NOMO-1 treated with DMSO at 0.1 percent for 48 hours (cell line): ENCODE data around the gene PCDHA5.
"Not testable (repeated sequence)": the region's sequence is repeated elsewhere in the genome, so short reads cannot be mapped to it uniquely, and the experiment has no call there.

Experiments used
- DNase-seq: peaks from one replicate; lab custom pipeline; 2025; ENCODE audit not compliant: unreplicated experiment; lab: John Stamatoyannopoulos, UW

Gene PCDHA5

DNA sequence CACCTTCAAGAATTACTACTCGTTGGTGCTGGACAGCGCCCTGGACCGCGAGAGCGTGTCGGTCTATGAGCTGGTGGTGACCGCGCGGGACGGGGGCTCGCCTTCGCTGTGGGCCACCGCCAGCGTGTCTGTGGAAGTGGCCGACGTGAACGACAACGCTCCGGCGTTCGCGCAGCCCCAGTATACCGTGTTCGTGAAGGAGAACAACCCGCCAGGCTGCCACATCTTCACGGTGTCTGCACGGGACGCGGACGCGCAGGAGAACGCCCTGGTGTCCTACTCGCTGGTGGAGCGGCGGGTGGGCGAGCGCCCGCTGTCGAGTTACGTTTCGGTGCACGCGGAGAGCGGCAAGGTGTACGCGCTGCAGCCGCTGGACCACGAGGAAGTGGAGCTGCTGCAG lies 1.6 kb downstream of the PCDHA5 start:
- not testable (repeated sequence) for DNase-seq

DNA sequence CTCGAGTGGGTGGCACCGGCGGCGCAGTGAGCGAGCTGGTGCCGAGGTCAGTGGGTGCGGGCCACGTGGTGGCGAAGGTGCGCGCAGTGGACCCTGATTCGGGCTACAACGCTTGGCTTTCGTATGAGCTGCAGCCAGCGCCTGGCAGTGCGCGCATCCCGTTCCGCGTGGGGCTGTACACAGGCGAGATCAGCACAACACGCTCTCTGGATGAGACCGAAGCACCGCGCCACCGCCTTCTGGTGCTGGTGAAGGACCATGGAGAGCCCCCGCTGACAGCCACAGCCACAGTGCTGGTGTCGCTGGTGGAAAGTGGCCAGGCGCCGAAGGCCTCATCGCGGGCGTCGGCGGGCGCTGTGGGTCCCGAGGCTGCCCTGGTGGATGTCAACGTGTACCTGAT lies 2.1 kb downstream of the PCDHA5 start:
- no peak for DNase-seq

DNA sequence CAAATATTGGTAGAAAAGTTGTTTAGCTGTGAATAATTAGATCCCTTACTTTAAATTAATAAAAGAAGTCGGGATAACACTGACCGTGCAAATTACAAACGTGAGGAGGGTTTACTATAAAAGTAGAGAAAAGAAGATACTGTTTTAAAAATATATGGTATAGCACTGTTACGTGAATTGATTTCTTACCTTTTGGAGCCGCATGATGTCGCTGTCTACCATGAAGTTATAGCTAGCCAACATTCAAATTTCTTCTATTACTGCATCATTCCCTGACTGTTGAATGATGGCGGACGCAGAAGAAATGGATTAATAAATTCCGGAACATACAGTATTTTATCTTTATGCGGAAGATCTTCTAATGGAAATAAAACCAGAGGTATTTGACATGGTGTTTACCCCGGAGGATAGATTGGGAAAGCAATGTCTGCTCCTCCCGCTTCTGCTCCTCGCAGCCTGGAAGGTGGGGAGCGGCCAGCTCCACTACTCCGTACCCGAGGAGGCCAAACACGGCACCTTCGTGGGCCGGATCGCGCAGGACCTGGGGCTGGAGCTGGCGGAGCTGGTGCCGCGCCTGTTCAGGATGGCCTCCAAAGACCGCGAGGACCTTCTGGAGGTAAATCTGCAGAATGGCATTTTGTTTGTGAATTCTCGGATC lies 6.4 kb downstream of the PCDHA5 start, which contains the start of gene PCDHA6:
Gene PCDHA6 (plus strand): TSS at position 257 of the 658 bp plus-strand sequence. CDS start 132 bp downstream, at position 389.
- no peak for DNase-seq

DNA sequence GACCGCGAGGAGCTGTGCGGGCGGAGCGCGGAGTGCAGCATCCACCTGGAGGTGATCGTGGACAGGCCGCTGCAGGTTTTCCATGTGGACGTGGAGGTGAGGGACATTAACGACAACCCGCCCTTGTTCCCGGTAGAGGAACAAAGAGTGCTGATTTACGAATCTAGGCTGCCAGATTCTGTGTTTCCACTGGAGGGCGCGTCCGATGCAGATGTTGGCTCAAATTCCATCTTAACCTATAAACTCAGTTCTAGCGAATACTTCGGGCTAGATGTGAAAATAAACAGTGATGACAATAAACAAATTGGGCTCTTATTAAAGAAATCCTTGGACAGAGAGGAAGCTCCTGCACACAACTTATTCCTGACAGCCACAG lies 6.9 kb downstream of the PCDHA5 start:
- DNase-seq: no peak

DNA sequence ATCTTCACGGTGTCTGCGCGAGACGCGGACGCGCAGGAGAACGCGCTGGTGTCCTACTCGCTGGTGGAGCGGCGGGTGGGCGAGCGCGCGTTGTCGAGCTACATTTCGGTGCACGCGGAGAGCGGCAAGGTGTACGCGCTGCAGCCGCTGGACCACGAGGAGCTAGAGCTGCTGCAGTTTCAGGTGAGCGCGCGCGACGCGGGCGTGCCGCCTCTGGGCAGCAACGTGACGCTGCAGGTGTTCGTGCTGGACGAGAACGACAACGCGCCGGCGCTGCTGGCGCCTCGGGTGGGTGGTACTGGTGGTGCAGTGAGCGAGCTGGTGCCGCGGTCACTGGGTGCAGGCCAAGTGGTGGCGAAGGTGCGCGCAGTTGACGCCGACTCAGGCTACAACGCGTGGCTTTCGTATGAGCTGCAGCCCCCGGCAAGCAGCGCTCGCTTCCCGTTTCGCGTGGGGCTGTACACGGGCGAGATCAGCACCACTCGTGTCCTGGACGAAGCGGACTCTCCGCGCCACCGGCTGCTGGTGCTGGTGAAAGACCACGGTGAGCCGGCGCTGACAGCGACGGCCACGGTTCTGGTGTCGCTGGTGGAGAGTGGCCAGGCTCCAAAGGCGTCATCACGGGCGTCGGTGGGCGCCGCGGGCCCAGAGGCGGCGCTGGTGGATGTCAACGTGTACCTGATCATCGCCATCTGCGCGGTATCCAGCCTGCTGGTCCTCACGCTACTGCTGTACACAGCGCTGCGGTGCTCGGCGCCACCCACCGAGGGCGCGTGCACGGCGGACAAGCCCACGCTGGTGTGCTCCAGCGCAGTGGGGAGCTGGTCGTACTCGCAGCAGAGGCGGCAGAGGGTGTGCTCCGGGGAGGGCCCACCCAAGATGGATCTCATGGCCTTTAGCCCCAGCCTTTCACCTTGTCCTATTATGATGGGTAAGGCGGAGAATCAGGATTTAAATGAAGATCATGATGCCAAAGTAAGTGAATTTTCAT lies 8.4 kb downstream of the PCDHA5 start:
- DNase-seq: not testable (repeated sequence)

DNA sequence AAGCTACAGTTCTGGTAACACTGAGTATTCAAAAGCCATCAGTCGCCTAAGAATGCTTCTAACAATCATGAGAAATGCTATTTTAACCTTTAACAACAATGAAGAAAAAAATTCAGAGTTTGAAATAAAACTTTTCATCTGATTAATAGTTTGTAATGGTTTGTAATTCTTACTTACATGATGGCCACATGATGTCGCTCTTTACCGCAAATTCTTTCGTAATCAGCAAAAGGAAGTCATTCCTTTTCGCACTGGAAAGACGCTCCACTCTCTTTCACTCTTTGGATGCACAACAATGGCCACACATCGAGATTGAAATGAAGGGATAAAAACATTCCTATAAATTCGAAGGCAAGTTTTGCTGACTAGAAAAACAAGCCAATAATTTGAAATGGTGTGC lies 12.6 kb downstream of the PCDHA5 start, which contains the start of gene PCDHA7:
Gene PCDHA7 (plus strand): TSS at position 277 of the 400 bp plus-strand sequence. CDS start 115 bp downstream, at position 392.
- DNase-seq: no peak

DNA sequence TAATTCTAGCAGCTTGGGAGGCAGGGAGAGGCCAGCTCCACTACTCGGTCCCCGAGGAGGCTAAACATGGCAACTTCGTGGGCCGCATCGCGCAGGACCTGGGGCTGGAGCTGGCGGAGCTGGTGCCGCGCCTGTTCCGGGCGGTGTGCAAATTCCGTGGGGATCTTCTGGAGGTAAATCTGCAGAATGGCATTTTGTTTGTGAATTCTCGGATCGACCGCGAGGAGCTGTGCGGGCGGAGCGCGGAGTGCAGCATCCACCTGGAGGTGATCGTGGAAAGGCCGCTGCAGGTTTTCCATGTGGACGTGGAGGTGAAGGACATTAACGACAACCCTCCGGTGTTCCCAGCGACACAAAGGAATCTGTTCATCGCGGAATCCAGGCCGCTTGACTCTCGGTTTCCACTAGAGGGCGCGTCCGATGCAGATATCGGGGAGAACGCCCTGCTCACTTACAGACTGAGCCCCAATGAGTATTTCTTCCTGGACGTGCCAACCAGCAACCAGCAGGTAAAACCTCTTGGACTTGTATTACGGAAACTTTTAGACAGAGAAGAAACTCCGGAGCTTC lies 13.1 kb downstream of the PCDHA5 start:
- DNase-seq: not testable (repeated sequence)

DNA sequence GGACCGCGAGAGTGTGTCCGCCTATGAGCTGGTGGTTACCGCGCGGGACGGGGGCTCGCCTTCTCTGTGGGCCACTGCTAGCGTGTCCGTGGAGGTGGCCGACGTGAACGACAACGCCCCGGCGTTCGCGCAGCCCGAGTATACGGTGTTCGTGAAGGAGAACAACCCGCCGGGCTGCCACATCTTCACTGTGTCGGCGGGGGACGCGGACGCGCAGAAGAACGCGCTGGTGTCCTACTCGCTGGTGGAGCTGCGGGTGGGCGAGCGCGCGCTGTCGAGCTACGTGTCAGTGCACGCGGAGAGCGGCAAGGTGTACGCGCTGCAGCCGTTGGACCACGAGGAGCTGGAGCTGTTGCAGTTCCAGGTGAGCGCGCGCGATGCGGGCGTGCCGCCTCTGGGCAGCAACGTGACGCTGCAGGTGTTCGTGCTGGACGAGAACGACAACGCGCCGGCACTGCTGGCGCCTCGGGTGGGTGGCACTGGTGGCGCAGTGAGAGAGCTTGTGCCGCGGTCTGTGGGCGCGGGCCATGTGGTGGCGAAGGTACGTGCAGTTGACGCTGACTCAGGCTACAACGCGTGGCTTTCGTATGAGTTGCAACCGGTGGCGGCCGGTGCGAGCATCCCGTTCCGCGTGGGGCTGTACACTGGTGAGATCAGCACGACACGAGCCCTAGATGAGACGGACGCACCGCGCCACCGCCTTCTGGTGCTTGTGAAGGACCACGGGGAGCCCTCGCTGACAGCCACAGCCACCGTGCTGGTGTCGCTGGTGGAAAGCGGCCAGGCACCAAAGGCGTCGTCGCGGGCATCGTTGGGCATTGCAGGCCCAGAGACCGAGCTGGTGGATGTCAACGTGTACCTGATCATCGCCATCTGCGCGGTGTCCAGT lies 14.5 kb downstream of the PCDHA5 start:
- DNase-seq: no peak

DNA sequence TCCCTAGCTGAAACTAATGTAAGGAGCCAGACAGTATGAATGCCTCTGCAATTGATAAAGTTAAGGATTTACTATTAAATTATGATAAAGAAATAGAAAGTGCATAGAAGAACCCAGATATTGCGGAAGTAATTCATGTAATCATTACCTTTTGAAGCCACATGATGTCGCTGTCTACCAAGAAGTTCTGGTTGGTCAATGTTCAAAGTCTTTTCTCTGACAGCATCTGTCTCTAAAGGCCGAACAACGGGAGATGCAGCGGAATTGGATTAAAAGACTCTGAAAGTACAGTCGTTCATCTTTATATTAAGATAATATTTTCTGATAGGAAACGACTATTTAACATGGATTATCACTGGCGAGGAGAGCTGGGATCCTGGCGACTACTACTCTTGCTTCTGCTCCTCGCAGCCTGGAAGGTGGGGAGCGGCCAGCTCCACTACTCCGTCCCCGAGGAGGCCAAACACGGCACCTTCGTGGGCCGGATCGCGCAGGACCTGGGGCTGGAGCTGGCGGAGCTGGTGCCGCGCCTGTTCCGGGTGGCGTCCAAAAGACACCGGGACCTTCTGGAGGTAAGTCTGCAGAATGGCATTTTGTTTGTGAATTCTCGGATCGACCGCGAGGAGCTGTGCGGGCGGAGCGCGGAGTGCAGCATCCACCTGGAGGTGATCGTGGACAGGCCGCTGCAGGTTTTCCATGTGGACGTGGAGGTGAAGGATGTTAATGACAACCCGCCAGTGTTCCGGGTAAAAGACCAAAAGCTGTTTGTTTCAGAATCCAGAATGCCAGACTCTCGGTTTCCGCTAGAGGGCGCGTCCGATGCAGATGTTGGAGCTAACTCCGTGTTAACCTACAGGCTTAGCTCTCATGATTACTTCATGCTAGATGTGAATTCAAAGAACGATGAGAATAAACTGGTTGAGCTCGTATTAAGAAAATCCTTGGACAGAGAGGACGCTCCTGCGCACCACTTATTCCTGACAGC lies 19.9 kb downstream of the PCDHA5 start, which contains the start of gene PCDHA8:
Gene PCDHA8 (plus strand): TSS at position 210 of the 985 bp plus-strand sequence. CDS start 135 bp downstream, at position 345.
- no peak for DNase-seq

DNA sequence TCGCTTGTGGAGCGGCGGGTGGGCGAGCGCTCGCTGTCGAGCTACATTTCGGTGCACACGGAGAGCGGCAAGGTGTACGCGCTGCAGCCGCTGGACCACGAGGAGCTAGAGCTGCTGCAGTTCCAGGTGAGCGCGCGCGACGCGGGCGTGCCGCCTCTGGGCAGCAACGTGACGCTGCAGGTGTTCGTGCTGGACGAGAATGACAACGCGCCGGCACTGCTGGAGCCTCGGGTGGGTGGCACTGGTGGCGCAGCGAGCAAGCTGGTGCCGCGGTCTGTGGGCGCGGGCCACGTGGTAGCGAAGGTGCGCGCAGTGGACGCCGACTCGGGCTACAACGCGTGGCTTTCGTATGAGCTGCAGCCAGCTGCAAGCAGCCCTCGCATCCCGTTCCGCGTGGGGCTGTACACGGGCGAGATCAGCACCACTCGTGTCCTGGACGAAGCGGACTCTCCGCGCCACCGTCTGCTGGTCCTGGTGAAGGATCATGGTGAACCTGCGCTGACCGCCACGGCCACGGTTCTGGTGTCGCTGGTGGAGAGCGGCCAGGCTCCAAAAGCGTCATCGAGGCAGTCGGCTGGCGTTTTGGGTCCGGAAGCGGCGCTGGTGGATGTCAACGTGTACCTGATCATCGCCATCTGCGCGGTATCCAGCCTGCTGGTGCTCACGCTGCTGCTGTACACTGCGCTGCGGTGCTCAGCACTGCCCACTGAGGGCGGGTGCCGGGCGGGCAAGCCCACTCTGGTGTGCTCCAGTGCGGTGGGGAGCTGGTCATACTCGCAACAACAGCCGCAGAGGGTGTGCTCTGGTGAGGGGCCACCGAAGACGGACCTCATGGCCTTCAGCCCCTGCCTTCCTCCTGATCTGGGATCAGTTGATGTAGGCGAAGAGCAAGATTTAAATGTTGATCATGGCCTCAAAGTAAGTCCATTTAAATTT lies 21.7 kb downstream of the PCDHA5 start:
- no peak for DNase-seq

DNA sequence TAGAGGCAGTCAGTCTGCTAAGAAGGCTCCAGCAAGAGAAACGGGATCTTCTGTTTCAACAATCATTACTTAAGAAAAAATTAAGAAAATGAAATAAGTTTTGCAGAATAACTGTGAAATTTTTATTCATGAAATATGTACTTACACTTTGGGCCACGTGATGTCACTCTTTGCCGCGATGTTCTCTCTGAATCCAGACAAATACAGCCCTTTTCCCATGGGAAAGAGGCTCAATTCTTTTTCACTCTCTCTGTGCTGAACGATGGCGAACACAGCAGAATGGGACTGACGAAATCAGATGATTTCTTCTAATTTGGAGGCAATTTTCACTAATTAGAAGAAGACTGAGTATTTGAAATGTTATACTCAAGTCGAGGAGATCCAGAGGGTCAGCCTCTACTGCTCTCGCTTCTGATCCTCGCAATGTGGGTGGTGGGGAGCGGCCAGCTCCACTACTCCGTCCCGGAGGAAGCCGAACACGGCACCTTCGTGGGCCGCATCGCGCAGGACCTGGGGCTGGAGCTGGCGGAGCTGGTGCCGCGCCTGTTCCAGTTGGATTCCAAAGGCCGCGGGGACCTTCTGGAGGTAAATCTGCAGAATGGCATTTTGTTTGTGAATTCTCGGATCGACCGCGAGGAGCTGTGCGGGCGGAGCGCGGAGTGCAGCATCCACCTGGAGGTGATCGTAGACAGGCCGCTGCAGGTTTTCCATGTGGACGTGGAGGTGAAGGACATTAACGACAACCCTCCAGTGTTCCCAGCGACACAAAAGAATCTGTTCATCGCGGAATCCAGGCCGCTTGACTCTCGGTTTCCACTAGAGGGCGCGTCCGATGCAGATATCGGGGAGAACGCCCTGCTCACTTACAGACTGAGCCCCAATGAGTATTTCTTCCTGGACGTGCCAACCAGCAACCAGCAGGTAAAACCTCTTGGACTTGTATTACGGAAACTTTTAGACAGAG lies 27.0 kb downstream of the PCDHA5 start, which contains the start of gene PCDHA9:
Gene PCDHA9 (plus strand): TSS at position 244 of the 964 bp plus-strand sequence. CDS start 114 bp downstream, at position 358.
- DNase-seq: not testable (repeated sequence)

DNA sequence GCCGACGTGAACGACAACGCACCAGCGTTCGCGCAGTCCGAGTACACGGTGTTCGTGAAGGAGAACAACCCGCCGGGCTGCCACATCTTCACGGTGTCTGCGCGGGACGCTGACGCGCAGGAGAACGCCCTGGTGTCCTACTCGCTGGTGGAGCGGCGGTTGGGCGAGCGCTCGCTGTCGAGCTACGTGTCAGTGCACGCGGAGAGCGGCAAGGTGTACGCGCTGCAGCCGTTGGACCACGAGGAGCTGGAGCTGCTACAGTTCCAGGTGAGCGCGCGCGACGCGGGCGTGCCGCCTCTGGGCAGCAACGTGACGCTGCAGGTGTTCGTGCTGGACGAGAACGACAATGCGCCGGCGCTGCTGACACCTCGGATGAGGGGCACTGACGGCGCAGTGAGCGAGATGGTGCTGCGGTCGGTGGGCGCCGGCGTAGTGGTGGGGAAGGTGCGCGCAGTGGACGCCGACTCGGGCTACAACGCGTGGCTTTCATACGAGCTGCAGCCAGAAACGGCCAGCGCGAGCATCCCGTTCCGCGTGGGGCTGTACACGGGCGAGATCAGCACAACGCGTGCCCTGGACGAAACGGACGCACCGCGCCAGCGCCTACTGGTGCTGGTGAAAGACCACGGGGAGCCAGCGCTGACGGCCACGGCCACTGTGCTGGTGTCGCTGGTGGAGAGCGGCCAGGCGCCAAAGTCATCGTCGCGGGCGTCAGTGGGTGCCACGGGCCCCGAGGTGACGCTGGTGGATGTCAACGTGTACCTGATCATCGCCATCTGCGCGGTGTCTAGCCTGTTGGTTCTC lies 28.6 kb downstream of the PCDHA5 start:
- DNase-seq: not testable (repeated sequence)

DNA sequence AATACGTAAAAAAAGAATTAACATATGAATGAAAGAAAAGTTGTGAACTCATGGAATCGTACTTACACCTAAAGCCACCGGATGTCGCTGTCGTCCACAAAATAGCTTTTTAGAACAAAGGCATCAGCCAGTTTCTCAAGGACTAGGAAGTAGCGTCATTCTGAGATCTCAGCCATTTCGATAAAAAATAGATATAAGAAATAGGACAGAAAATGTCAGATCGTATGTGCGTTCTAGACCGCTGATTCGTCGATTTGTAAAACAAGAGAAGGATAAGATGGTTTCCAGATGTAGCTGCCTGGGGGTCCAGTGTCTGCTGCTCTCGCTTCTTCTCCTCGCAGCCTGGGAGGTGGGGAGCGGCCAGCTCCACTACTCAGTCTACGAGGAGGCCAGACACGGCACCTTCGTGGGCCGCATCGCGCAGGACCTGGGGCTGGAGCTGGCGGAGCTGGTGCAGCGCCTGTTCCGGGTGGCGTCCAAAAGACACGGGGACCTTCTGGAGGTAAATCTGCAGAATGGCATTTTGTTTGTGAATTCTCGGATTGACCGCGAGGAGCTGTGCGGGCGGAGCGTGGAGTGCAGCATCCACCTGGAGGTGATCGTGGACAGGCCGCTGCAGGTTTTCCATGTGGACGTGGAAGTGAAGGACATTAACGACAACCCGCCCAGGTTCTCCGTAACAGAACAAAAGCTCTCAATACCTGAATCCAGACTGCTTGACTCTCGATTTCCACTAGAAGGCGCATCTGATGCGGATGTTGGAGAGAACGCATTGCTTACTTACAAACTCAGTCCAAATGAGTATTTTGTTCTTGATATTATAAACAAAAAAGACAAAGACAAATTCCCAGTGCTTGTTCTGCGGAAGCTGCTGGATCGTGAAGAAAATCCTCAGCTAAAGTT lies 34.6 kb downstream of the PCDHA5 start, which contains the start of gene PCDHA10:
Gene PCDHA10 (plus strand): TSS at position 126 of the 903 bp plus-strand sequence. CDS start 152 bp downstream, at position 278.
- DNase-seq: no peak

DNA sequence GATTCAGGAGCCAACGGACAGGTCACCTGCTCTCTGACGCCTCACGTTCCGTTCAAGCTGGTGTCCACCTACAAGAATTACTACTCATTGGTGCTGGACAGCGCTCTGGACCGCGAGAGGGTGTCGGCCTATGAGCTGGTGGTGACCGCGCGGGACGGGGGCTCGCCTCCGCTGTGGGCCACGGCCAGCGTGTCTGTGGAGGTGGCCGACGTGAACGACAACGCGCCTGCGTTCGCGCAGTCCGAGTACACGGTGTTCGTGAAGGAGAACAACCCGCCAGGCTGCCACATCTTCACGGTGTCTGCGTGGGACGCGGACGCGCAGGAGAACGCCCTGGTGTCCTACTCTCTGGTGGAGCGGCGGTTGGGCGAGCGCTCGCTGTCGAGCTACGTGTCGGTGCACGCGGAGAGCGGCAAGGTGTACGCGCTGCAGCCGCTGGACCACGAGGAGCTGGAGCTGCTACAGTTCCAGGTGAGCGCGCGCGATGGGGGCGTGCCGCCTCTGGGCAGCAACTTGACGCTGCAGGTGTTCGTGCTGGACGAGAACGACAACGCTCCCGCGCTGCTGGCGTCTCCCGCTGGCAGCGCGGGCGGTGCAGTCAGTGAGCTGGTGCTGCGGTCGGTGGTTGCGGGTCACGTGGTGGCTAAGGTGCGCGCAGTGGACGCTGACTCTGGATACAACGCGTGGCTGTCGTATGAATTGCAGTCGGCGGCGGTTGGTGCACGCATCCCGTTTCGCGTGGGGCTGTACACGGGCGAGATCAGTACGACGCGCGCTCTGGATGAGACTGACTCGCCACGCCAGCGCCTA lies 36.0 kb downstream of the PCDHA5 start:
- DNase-seq: no peak
